ENCODE data around the gene FRMD4A.

FRMD4A gene

DNA sequence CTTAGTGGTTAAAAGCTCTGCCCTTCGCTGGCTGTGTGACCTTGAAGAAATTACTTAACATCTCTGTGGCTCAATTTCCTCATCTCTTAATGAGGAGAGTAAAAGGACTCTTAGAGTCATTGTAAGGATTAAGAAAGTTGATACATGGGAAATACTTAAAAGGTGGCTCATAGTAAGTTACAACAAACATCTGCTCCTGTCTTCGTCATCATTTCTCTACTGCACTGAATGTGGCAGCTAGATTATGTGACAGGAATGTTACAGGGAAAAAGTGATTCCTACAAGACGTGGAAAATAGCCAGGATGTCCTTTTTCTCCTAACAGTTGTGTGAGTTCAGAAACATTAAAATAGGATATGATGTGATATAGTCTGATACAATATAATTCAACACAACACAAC lies 184.7 kb downstream of the FRMD4A start:
- Histone ChIP-seq H2AFZ (ENCODE audit: low read length) (no peak overlapping the region), H3K27ac (replicated peaks; ENCODE audit: low read length) (no peak overlapping the region), H4K91ac (ENCODE audit: low read depth, low read length, poor library complexity) (no peak overlapping the region), H3K9ac (ENCODE audit: low read depth, low read length, poor library complexity) (no peak overlapping the region), H3K36me3 (replicated peaks in 1 of 2; ENCODE audit: control insufficient read depth in 2 of 2, insufficient read depth in 2 of 2, low read length in 2 of 2) (no peaks in the 10 kb centered on the region), H2BK120ac (ENCODE audit: low read depth, low read length) (no peak overlapping the region), H2BK15ac (ENCODE audit: low read length) (no peak overlapping the region), H3K14ac (ENCODE audit: low read length) (no peak overlapping the region), H3K18ac (ENCODE audit: low read length) (no peak overlapping the region), H3K9me3 (replicated peaks in 1 of 2; ENCODE audit: control insufficient read depth in 2 of 2, insufficient read depth in 1 of 2, low read depth in 1 of 2, low read length in 2 of 2) (no peaks in the 10 kb centered on the region), H3K27me3 (ENCODE audit: control insufficient read depth in 3 of 3, insufficient read depth in 3 of 3, low read depth in 1 of 3, low read length in 3 of 3) (no peaks in the 10 kb centered on the region), H3K23ac (ENCODE audit: low read depth, low read length, poor library complexity) (no peak overlapping the region), H2BK12ac (ENCODE audit: low read length) (no peak overlapping the region), H3K4ac (ENCODE audit: low read length) (no peak overlapping the region), H3K4me3 (ENCODE audit: low read length in 2 of 2) (no peak overlapping the region), H3K4me1 (ENCODE audit: control insufficient read depth in 2 of 2, insufficient read depth in 1 of 2, low read depth in 1 of 2, low read length in 2 of 2) (peaks cover 2 to 3% of the 10 kb centered on the region in 2 donors), H2AK5ac (ENCODE audit: low read depth, low read length) (no peak overlapping the region), H3K4me2 (ENCODE audit: insufficient read depth, low read length, poor library complexity, severe bottlenecking) (no peak overlapping the region), H3K79me1 (ENCODE audit: low read depth, low read length) (no peaks in the 10 kb centered on the region), H2BK5ac (ENCODE audit: low read length) (no peak overlapping the region), H4K8ac (ENCODE audit: low read depth, low read length) (no peak overlapping the region)
- WGBS, 2 donors (ENCODE audit: extremely low coverage in 2 of 2, insufficient read length in 2 of 2, insufficient replicate concordance in 1 of 2), result no CpG with 5 or more reads among the region's 3 CpGs
- no peak for DNase-seq (ENCODE audit: low spot score)

DNA sequence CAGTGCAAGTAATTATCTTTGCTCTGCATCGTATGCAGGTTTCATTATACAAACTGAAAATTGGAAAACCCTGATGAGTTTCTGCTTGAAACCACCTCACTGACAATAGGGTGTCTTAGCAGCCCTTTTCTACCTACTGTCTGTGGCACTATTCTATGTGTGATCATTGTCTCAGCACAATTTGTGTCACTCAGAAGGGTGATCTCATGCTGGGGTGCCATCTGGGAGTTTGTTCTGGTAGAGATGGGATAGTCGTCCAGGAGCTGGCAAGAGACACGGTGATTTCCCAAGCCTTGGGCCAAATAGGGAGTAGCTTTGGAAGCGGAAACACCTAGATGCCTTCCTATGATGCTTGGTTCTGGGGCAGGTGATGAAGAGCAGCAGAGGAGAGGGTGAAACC lies 186.3 kb downstream of the FRMD4A start:
- Histone ChIP-seq H3K4me2 (ENCODE audit: insufficient read depth, low read length, poor library complexity, severe bottlenecking) (no peak overlapping the region), H2AK5ac (ENCODE audit: low read depth, low read length) (no peak overlapping the region), H4K91ac (ENCODE audit: low read depth, low read length, poor library complexity) (no peak overlapping the region), H2BK5ac (ENCODE audit: low read length) (no peak overlapping the region), H3K27ac (replicated peaks; ENCODE audit: low read length) (no peak overlapping the region), H2BK120ac (ENCODE audit: low read depth, low read length) (no peak overlapping the region), H3K9me3 (replicated peaks in 1 of 2; ENCODE audit: control insufficient read depth in 2 of 2, insufficient read depth in 1 of 2, low read depth in 1 of 2, low read length in 2 of 2) (no peaks in the 10 kb centered on the region), H3K23ac (ENCODE audit: low read depth, low read length, poor library complexity) (no peak overlapping the region), H2BK15ac (ENCODE audit: low read length) (no peak overlapping the region), H3K18ac (ENCODE audit: low read length) (no peak overlapping the region), H2BK12ac (ENCODE audit: low read length) (no peak overlapping the region), H3K79me1 (ENCODE audit: low read depth, low read length) (no peaks in the 10 kb centered on the region), H3K14ac (ENCODE audit: low read length) (no peak overlapping the region), H3K27me3 (ENCODE audit: control insufficient read depth in 3 of 3, insufficient read depth in 3 of 3, low read depth in 1 of 3, low read length in 3 of 3) (no peaks in the 10 kb centered on the region), H4K8ac (ENCODE audit: low read depth, low read length) (no peak overlapping the region), H3K9ac (ENCODE audit: low read depth, low read length, poor library complexity) (no peak overlapping the region), H3K4ac (ENCODE audit: low read length) (no peak overlapping the region), H3K4me1 (ENCODE audit: control insufficient read depth in 2 of 2, insufficient read depth in 1 of 2, low read depth in 1 of 2, low read length in 2 of 2) (peaks cover 0 to 3% of the 10 kb centered on the region in 2 donors), H3K36me3 (replicated peaks in 1 of 2; ENCODE audit: control insufficient read depth in 2 of 2, insufficient read depth in 2 of 2, low read length in 2 of 2) (no peaks in the 10 kb centered on the region), H2AFZ (ENCODE audit: low read length) (no peak overlapping the region), H3K4me3 (ENCODE audit: low read length in 2 of 2) (no peak overlapping the region)
- no peak for DNase-seq (ENCODE audit: low spot score)
- no CpG with 5 or more reads among the region's 4 CpGs for WGBS, 2 donors (ENCODE audit: extremely low coverage in 2 of 2, insufficient read length in 2 of 2, insufficient replicate concordance in 1 of 2)

DNA sequence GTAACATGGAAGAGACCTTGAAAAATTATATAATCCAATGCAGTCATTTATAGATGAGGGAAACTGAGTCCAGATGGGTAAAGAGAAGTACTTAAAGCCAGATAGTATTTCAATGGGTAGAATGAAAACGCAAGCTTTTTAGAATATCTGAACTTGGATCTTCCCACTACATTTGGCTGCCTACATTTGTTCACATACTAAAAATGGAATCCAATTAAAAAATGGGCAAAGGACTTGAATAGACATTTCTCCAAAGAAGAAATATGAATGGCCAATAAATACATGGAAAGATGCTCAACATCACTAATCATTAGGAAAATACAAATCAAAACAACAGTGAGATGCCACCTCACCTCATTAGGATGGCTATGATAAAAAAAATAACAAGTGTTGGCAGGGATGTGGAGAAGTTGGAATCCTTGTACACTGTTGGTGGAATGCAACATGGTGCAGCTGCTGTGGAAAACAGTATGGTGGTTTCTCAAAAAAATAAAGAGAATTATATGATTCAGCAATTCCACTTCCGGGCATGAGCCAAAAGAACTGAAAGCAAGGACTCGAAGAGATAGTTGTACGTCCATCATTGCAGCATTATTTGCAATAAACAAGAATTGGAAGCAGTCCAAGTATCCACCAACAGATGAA lies 188.0 kb downstream of the FRMD4A start:
- H3K4me2 ChIP-seq (ENCODE audit: insufficient read depth, low read length, poor library complexity, severe bottlenecking), result no peak overlapping the region
- no peak overlapping the region for H2BK5ac ChIP-seq (ENCODE audit: low read length)
- no peaks in the 10 kb centered on the region for H3K27me3 ChIP-seq (ENCODE audit: control insufficient read depth in 3 of 3, insufficient read depth in 3 of 3, low read depth in 1 of 3, low read length in 3 of 3)
- H3K9ac ChIP-seq (ENCODE audit: low read depth, low read length, poor library complexity), result no peak overlapping the region
- H2BK12ac ChIP-seq (ENCODE audit: low read length), result no peak overlapping the region
- no peak overlapping the region for H4K91ac ChIP-seq (ENCODE audit: low read depth, low read length, poor library complexity)
- no peak overlapping the region for H2AFZ ChIP-seq (ENCODE audit: low read length)
- H3K23ac ChIP-seq (ENCODE audit: low read depth, low read length, poor library complexity), result no peak overlapping the region
- no peak overlapping the region for H2AK5ac ChIP-seq (ENCODE audit: low read depth, low read length)
- H3K4me3 ChIP-seq (ENCODE audit: low read length in 2 of 2), result no peak overlapping the region
- no peak overlapping the region for H2BK15ac ChIP-seq (ENCODE audit: low read length)
- H3K4me1 ChIP-seq (ENCODE audit: control insufficient read depth in 2 of 2, insufficient read depth in 1 of 2, low read depth in 1 of 2, low read length in 2 of 2), result peaks cover 0 to 3% of the 10 kb centered on the region in 2 donors
- no peaks in the 10 kb centered on the region for H3K79me1 ChIP-seq (ENCODE audit: low read depth, low read length)
- no peaks in the 10 kb centered on the region for H3K9me3 ChIP-seq (replicated peaks in 1 of 2; ENCODE audit: control insufficient read depth in 2 of 2, insufficient read depth in 1 of 2, low read depth in 1 of 2, low read length in 2 of 2)
- H2BK120ac ChIP-seq (ENCODE audit: low read depth, low read length), result no peak overlapping the region
- no peak overlapping the region for H3K14ac ChIP-seq (ENCODE audit: low read length)
- WGBS, 2 donors (ENCODE audit: extremely low coverage in 2 of 2, insufficient read length in 2 of 2, insufficient replicate concordance in 1 of 2), result no CpG with 5 or more reads among the region's 4 CpGs
- H3K27ac ChIP-seq (replicated peaks; ENCODE audit: low read length), result no peak overlapping the region
- H3K4ac ChIP-seq (ENCODE audit: low read length), result no peak overlapping the region
- no peak for DNase-seq (ENCODE audit: low spot score)
- H3K36me3 ChIP-seq (replicated peaks in 1 of 2; ENCODE audit: control insufficient read depth in 2 of 2, insufficient read depth in 2 of 2, low read length in 2 of 2), result no peaks in the 10 kb centered on the region
- H4K8ac ChIP-seq (ENCODE audit: low read depth, low read length), result no peak overlapping the region
- H3K18ac ChIP-seq (ENCODE audit: low read length), result no peak overlapping the region

DNA sequence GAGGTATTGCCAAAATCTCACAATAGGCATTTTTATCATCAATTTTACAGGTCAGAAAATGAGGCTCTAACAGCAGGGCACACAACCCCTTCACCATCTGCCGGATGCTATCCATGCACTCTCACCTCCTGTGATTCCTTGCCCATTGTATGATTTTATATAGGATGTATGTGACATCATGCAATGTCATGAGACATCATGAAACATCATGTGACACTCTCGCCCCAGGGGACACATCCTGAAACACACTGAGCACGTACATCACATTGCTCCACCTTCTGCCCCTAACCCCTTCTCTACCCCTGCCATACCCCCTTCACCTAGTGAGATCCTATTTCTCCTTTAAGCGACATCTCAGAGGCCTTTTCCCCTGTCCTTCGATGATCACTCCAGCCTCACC lies 189.4 kb downstream of the FRMD4A start:
- no CpG with 5 or more reads among the region's 5 CpGs for WGBS, 2 donors (ENCODE audit: extremely low coverage in 2 of 2, insufficient read length in 2 of 2, insufficient replicate concordance in 1 of 2)

More for the DNA sequence above, 189.4 kb downstream of the FRMD4A start:
- no peaks in the 10 kb centered on the region for H3K27me3 ChIP-seq (ENCODE audit: control insufficient read depth in 3 of 3, insufficient read depth in 3 of 3, low read depth in 1 of 3, low read length in 3 of 3)
- no peak overlapping the region for H3K18ac ChIP-seq (ENCODE audit: low read length)
- H3K27ac ChIP-seq (replicated peaks; ENCODE audit: low read length), result no peak overlapping the region
- no peak overlapping the region for H3K14ac ChIP-seq (ENCODE audit: low read length)
- H2BK5ac ChIP-seq (ENCODE audit: low read length), result no peak overlapping the region
- H4K8ac ChIP-seq (ENCODE audit: low read depth, low read length), result no peak overlapping the region
- no peak overlapping the region for H3K23ac ChIP-seq (ENCODE audit: low read depth, low read length, poor library complexity)
- H4K91ac ChIP-seq (ENCODE audit: low read depth, low read length, poor library complexity), result no peak overlapping the region
- no peak overlapping the region for H3K9ac ChIP-seq (ENCODE audit: low read depth, low read length, poor library complexity)
- no peak overlapping the region for H3K4ac ChIP-seq (ENCODE audit: low read length)
- H3K4me3 ChIP-seq (ENCODE audit: low read length in 2 of 2), result no peak overlapping the region
- peaks cover 0 to 3% of the 10 kb centered on the region in 2 donors for H3K4me1 ChIP-seq (ENCODE audit: control insufficient read depth in 2 of 2, insufficient read depth in 1 of 2, low read depth in 1 of 2, low read length in 2 of 2)
- no peak overlapping the region for H3K4me2 ChIP-seq (ENCODE audit: insufficient read depth, low read length, poor library complexity, severe bottlenecking)
- no peaks in the 10 kb centered on the region for H3K79me1 ChIP-seq (ENCODE audit: low read depth, low read length)
- DNase-seq (ENCODE audit: low spot score), result no peak
- no peak overlapping the region for H2BK15ac ChIP-seq (ENCODE audit: low read length)
- H3K36me3 ChIP-seq (replicated peaks in 1 of 2; ENCODE audit: control insufficient read depth in 2 of 2, insufficient read depth in 2 of 2, low read length in 2 of 2), result no peaks in the 10 kb centered on the region
- H2BK120ac ChIP-seq (ENCODE audit: low read depth, low read length), result no peak overlapping the region
- no peak overlapping the region for H2AK5ac ChIP-seq (ENCODE audit: low read depth, low read length)
- H2BK12ac ChIP-seq (ENCODE audit: low read length), result no peak overlapping the region
- no peaks in the 10 kb centered on the region for H3K9me3 ChIP-seq (replicated peaks in 1 of 2; ENCODE audit: control insufficient read depth in 2 of 2, insufficient read depth in 1 of 2, low read depth in 1 of 2, low read length in 2 of 2)
- H2AFZ ChIP-seq (ENCODE audit: low read length), result no peak overlapping the region

Measured in neuronal stem cell (in vitro differentiated cells).